DMS153 treated with DMSO at 0.1 percent for 48 hours (cell line): Measurements from ENCODE around the gene PAPPA2.
"Not testable (repeated sequence)": the region's sequence is repeated elsewhere in the genome, so short reads cannot be mapped to it uniquely, and the experiment has no call there.

Experiments used
- DNase-seq: peaks from one replicate; lab custom pipeline; 2025; ENCODE audit not compliant: unreplicated experiment; lab: John Stamatoyannopoulos, UW

Gene PAPPA2

GRCh38 chr1:176462674-176463378 lies at the start of gene PAPPA2:
TSS of gene PAPPA2 (plus strand) at chr1:176463175. CDS start at chr1:176556323, 93,148 bp downstream.
- DNase-seq, result no peak

GRCh38 chr1:176416777-176417176 lies 46.2 kb upstream of the PAPPA2 start:
- DNase-seq, result no peak

- DNase-seq, result not testable (repeated sequence)
These were observed 43.4 kb upstream of the PAPPA2 start for GRCh38 chr1:176419608-176420007.

DNA sequence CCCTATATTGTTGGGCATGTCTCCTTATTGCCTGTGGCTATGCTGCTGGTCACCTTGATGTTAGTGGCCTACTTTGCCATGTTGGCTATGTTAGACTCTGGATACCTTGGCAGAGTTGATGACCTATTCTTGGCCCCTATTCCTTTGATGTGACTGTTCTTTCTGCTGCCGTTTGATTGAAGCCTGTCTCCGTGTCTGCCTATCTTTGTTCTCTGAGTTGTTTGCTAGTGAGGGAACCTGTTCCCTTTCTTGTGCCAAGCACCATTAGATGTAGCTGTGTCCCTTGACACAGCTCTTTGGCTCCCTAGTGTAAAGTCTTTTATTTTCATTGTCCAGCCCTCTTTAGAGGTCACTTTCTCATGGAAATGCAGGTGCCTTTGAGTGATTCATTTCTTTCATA lies 28.7 kb upstream of the PAPPA2 start:
- DNase-seq, result no peak

GRCh38 chr1:176436251-176436650 lies 26.7 kb upstream of the PAPPA2 start:
- DNase-seq, result no peak

DNA sequence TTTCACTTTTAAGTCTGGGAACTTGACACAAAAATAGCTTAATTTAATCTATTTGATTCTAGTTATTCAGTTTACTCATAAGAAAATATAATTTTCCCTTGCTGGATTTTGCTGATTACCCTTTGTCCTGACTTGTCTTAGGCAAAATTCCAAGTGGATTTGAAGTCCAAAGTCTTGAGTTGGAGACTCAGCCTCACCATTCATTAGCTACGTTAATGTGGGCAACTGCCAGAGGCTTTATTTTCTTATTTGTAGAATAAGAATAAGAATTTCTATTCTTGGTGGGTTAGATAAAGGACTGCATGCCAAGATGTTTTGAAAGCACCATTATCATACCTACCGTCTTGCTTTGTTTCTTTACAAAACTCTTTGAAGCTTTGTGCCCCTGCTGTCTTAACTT lies 22.8 kb upstream of the PAPPA2 start:
- no peak for DNase-seq

DNA sequence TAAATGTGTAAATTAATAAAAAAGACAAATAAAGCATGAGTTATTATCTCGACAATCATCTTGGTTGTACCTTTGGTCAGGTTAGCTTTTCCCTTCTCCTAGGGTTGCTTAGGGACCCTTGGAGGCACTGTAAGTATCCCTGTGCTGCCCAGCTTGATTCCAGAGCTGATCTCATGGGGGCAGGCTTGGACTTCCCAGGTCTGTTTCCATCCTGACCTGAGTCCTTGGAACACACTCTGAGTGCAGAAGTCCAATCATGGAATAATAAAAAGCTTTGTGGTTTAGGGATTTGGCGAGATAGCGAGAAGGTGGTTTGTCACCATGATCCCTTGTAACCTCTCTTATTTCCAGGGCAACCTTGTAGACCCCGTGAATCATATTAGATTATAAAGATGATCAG lies 18.7 kb upstream of the PAPPA2 start:
- no peak for DNase-seq

GRCh38 chr1:176445402-176445801 lies 17.6 kb upstream of the PAPPA2 start:
- DNase-seq, result no peak

GRCh38 chr1:176448340-176448739 lies 14.6 kb upstream of the PAPPA2 start:
- no peak for DNase-seq

DNA sequence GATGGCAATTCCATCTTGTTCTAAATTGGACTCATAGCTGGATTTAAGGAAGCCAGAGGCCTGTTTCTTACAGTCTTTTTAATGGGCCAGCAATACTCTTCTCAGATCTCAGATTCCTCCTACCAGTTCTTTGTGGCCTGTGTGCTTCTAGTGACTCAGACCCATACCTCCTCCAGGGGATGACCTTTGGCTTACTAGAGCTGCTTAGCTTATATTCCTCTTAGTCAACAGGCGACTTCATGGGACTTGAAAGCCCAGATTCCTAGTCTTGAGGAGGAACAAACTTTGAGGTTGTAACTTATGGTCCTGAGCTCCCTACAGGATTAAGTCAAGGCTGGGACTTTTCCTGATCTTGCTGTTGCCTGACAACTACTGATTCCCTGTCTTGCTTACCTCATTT lies 12.4 kb upstream of the PAPPA2 start:
- no peak for DNase-seq

DNA sequence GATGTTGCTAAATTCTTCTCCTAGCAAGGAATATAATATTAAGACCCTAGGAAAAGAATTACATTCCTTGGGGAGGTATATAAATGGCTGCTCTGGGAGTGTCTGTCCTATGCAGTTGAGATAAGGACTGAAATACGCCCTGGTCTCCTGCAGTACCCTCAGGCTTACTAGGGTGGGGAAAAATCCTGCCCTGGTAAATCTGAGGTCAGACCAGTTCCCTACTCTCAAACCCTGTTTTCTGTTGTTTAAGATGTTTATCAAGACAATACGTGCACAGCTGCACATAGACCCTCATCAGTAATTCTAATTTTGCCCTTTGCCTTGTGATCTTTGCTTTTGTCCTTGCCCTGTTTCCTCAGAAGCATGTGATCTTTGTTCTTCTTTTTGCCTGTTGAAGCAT lies 11.2 kb upstream of the PAPPA2 start:
- not testable (repeated sequence) for DNase-seq

DNA sequence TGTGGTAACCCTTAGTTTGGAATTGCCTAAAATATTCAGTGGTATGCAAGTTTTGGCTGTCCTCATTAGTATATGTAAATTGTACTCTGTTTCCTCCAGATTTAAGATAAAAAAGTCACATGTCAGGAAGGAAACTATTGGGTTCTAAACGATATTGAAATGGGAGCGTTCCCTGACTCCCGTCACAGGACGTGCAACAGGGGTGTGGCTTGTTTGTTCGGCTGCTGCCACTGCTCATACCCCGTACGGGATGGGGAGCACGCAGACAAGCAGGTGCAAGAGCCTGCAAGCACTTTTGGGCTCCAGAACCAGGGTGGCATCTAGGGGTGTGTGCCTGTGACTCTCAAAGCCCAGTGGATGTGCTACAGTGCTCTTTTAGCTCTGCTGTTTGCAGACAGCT lies 6.2 kb upstream of the PAPPA2 start:
- no peak for DNase-seq

- no peak for DNase-seq
These were observed 2.2 kb upstream of the PAPPA2 start for GRCh38 chr1:176460544-176461336.

DNA sequence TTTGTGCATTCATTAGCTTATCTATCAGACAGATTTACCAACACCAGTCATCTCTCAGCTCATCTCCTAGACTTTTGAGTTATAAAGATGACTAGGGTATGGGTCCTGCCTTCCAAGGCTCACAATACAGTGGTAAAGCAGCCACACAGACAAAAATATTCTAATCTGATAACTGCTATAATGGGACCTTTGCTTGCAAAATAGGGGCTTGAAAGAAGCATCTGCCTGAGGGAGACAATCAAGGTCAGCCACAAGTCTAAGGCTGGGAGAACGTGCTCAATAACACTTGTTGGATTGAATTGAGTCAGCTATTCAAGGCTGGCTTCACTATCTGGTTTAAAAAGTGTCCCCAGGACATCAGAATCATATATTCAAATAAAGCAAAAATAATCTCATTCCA lies 1.4 kb upstream of the PAPPA2 start:
- no peak for DNase-seq

- no peak for DNase-seq
These were observed 3.5 kb downstream of the PAPPA2 start for GRCh38 chr1:176466514-176466913.

DNA sequence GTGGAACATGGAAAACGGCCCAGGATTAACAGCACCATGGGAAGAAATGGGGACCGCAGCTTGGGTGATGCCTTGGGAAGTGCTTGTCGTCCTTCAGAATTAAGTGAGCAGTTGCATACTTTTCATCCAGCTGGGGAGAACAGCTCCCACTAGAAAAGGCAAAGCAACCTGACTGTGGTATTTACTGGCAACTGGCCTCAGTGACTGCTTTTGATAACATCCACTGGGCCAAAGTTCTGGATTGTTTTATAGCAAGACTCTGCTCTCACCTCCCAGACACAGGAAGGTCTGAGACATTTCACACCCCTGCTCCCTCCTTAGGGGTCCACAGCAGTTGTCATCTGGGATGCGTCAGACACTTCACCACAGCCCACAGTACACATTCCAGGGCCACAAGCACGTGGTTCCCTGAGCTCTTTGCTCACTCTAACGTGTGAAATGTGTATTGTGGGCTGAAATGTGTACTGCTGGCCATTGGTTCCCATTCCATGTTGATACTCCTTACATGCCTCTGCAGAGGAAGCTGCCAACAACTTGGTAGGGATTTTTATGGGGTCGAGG lies 6.6 kb downstream of the PAPPA2 start:
- DNase-seq, result no peak

- no peak for DNase-seq
These were observed 8.6 kb downstream of the PAPPA2 start for GRCh38 chr1:176471338-176472121.

DNA sequence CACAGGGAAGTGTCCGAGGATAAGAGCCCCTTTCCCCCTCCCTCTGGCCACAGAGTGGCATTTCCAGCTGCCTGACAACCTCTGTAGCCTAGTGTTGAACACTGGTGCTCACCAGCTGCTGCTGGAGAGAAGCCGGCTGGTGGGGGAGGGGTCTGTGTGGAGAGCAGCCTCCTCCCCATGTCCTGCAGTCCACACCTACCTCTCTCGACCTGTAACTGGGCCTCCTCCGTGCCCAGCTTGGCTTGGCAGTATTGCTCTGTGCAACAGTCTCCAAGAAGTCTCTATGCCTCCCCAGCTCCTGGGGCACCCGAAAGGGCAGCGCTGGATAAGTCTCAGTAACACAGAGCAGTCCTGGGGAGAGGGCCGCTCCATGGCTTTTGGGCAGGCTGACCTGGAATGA lies 17.0 kb downstream of the PAPPA2 start:
- DNase-seq, result no peak

- no peak for DNase-seq
These were observed 17.8 kb downstream of the PAPPA2 start for GRCh38 chr1:176480750-176481149.

DNA sequence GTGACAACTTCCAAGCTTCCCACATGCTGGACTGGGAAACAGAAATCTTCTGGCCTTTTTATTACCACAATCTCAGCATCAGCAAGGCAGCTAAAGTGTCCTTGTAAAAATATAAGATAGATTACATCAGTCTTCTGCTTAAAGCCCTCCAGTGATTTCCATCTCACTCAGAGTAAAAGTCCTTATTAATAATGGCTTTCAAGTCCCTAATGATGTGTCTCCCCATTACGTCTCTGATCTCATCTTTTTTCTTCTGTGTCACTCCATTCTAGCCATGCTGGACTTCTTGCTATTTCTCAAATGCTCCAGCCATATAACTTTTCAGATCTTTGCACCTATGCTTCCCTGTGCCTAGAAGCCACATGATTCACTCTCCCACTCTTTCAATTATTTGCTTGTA lies 22.1 kb downstream of the PAPPA2 start:
- DNase-seq, result no peak

DNA sequence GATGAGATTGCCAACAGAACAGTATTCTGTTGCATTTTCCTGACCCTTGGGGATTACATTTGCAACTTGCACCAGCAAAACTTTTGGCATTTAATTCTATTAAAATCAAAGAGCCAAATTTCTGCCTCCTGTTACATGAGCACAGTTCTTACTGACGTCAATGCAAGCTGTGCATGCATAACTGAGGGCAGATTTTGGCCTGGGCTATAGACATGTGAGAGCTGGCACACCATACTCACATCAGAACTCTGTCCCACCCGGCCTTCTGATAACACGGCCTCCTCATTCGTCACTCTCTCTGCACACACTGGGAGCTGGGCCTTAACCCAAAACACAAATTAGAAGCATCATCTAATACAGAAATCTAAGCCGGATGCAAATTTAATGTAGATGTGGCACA lies 31.5 kb downstream of the PAPPA2 start:
- DNase-seq, result no peak
